DMS53 (cell line): Measurements from ENCODE around the gene OR1I1.
"Not testable (repeated sequence)": the region's sequence is repeated elsewhere in the genome, so short reads cannot be mapped to it uniquely, and the experiment has no call there.

Source experiments
- DNase-seq: peaks from one replicate; lab custom pipeline; 2025; lab: John Stamatoyannopoulos, UW

Gene OR1I1

GRCh38 chr19:15081911-15082310 lies at the start of gene OR1I1:
Gene OR1I1 (plus strand): TSS chr19:15082211. CDS start chr19:15087066, 4,855 bp downstream.
- no peak for DNase-seq

GRCh38 chr19:15035795-15036311 lies 46.2 kb upstream of the OR1I1 start:
- no peak for DNase-seq

- DNase-seq: no peak
Observed at GRCh38 chr19:15037586-15037985, 44.4 kb upstream of the OR1I1 start.

- DNase-seq: no peak
Observed at GRCh38 chr19:15038294-15038693, 43.7 kb upstream of the OR1I1 start.

- no peak for DNase-seq
Observed at GRCh38 chr19:15042003-15042402, 40.0 kb upstream of the OR1I1 start.

GRCh38 chr19:15042826-15043225 lies 39.2 kb upstream of the OR1I1 start:
- no peak for DNase-seq

- DNase-seq: no peak
Observed at GRCh38 chr19:15045506-15045905, 36.5 kb upstream of the OR1I1 start.

GRCh38 chr19:15047680-15048079 lies 34.3 kb upstream of the OR1I1 start:
- DNase-seq: no peak

GRCh38 chr19:15048128-15048527 lies 33.9 kb upstream of the OR1I1 start:
- no peak for DNase-seq

- no peak for DNase-seq
Observed at GRCh38 chr19:15048885-15049541, 33.0 kb upstream of the OR1I1 start, which contains the start of gene CASP14. Gene CASP14 (plus strand): TSS chr19:15049480. CDS start chr19:15052252, 2,772 bp downstream.

GRCh38 chr19:15050639-15051038 lies 31.4 kb upstream of the OR1I1 start:
- DNase-seq: no peak

GRCh38 chr19:15062036-15062435 lies 20.0 kb upstream of the OR1I1 start:
- no peak for DNase-seq

- not testable (repeated sequence) for DNase-seq
Observed at GRCh38 chr19:15070386-15070785, 11.6 kb upstream of the OR1I1 start.

GRCh38 chr19:15072930-15073647 lies 8.9 kb upstream of the OR1I1 start:
- no peak for DNase-seq

- DNase-seq: no peak
Observed at GRCh38 chr19:15074371-15074770, 7.6 kb upstream of the OR1I1 start.

GRCh38 chr19:15075806-15076205 lies 6.2 kb upstream of the OR1I1 start:
- no peak for DNase-seq

GRCh38 chr19:15080002-15080401 lies 2.0 kb upstream of the OR1I1 start:
- not testable (repeated sequence) for DNase-seq

GRCh38 chr19:15087182-15087581 lies 5.2 kb downstream of the OR1I1 start:
- no peak for DNase-seq

GRCh38 chr19:15091918-15092753 lies 10.1 kb downstream of the OR1I1 start:
- DNase-seq: peak; percentile 78

- DNase-seq: no peak
Observed at GRCh38 chr19:15093001-15093400, 11.0 kb downstream of the OR1I1 start.

- DNase-seq: no peak
Observed at GRCh38 chr19:15096223-15096622, 14.2 kb downstream of the OR1I1 start.

- not testable (repeated sequence) for DNase-seq
Observed at GRCh38 chr19:15097980-15098379, 16.0 kb downstream of the OR1I1 start.
